ENCODE data around the gene MED13L. TPM values are rescaled to one million over a fixed set of nuclear protein-coding genes. Genes with fewer than 3 reads are reported as not detected.

The MED13L gene
- total RNA-seq, 4 donors from 2014 or later, result 126 to 194 (median 154) TPM

- H3K4me3 ChIP-seq, result no peak overlapping the region
- H3K9me3 ChIP-seq, result no peaks in the 10 kb centered on the region
- H3K27ac ChIP-seq, result no peak overlapping the region
- in situ Hi-C loops (cut with MboI; ENCODE audit: low pct_ligation_motif_present in 1 of 4, low pct_unique_long_range_greater_than_20kb in 1 of 4, low sequenced_read_pairs in 3 of 4) (no loop called here), intact Hi-C loops (cut with DNase I; ENCODE audit: low total_unique reads) (no loop called here)
- no peak for TF ChIP-seq POLR2AphosphoS5 (IDR thresholded peaks at IDR 0.05)
- TF ChIP-seq CTCF (IDR thresholded peaks at IDR 0.05), result no peak
- TF ChIP-seq EP300 (IDR thresholded peaks at IDR 0.05; ENCODE audit: low read depth), result no peak
- no peak for TF ChIP-seq POLR2A (IDR thresholded peaks at IDR 0.05)
- no peaks in the 10 kb centered on the region for H3K36me3 ChIP-seq
- H3K4me1 ChIP-seq, result peaks cover under 1 to 9% (median 4%) of the 10 kb centered on the region in 4 donors
- no peaks in the 10 kb centered on the region for H3K27me3 ChIP-seq
- 48 to 64% methylated on average over 3 to 4 of the region's 4 CpGs for WGBS, 2 donors (ENCODE audit: low coverage in 1 of 2)
- DNase-seq, result no peak
Measured at GRCh38 chr12:116293687-116294453, 16.4 kb upstream of the MED13L start.

- TF ChIP-seq CTCF (IDR thresholded peaks at IDR 0.05) (no peak), POLR2AphosphoS5 (IDR thresholded peaks at IDR 0.05) (no peak), EP300 (IDR thresholded peaks at IDR 0.05; ENCODE audit: low read depth) (no peak), POLR2A (IDR thresholded peaks at IDR 0.05) (no peak)
- WGBS, 2 donors (ENCODE audit: low coverage in 1 of 2), result 85 to 86% methylated on average over 3 of the region's 3 CpGs
- in situ Hi-C loops (cut with MboI; ENCODE audit: low pct_ligation_motif_present in 1 of 4, low pct_unique_long_range_greater_than_20kb in 1 of 4, low sequenced_read_pairs in 3 of 4), result no loop called here
Measured at GRCh38 chr12:116291218-116291617, 13.7 kb upstream of the MED13L start.

GRCh38 chr12:116288735-116289134, 11.2 kb upstream of the MED13L start:
- Histone ChIP-seq H3K4me3 (no peak overlapping the region), H3K27me3 (no peaks in the 10 kb centered on the region), H3K27ac (no peak overlapping the region), H3K9me3 (no peaks in the 10 kb centered on the region), H3K36me3 (no peaks in the 10 kb centered on the region), H3K4me1 (peaks cover 0 to under 1% (median 0%) of the 10 kb centered on the region in 4 donors)
- WGBS, 2 donors (ENCODE audit: low coverage in 1 of 2), result 91% methylated on average over 3 of the region's 3 CpGs; no CpG with 5 or more reads in 1 of the 2 donors
- intact Hi-C loops (cut with DNase I; ENCODE audit: low total_unique reads) (no loop called here), in situ Hi-C loops (cut with MboI; ENCODE audit: low pct_ligation_motif_present in 1 of 4, low pct_unique_long_range_greater_than_20kb in 1 of 4, low sequenced_read_pairs in 3 of 4) (no loop called here)
- no peak for DNase-seq
- TF ChIP-seq CTCF (IDR thresholded peaks at IDR 0.05), result no peak
- no peak for TF ChIP-seq POLR2A (IDR thresholded peaks at IDR 0.05)
- no peak for TF ChIP-seq POLR2AphosphoS5 (IDR thresholded peaks at IDR 0.05)
- no peak for TF ChIP-seq EP300 (IDR thresholded peaks at IDR 0.05; ENCODE audit: low read depth)

More at GRCh38 chr12:116291218-116291617, 13.7 kb upstream of the MED13L start:
- intact Hi-C loops (cut with DNase I; ENCODE audit: low total_unique reads), result no loop called here
- no peak for DNase-seq
- H3K27me3 ChIP-seq, result no peaks in the 10 kb centered on the region
- H3K36me3 ChIP-seq, result no peaks in the 10 kb centered on the region
- no peak overlapping the region for H3K4me3 ChIP-seq
- peaks cover 0 to 6% (median 4%) of the 10 kb centered on the region in 4 donors for H3K4me1 ChIP-seq
- H3K27ac ChIP-seq, result no peak overlapping the region
- H3K9me3 ChIP-seq, result no peaks in the 10 kb centered on the region

GRCh38 chr12:116287842-116288301, 10.4 kb upstream of the MED13L start:
- no peak for TF ChIP-seq POLR2AphosphoS5 (IDR thresholded peaks at IDR 0.05)
- no peak for TF ChIP-seq POLR2A (IDR thresholded peaks at IDR 0.05)
- DNase-seq, result no peak
- Histone ChIP-seq H3K36me3 (no peaks in the 10 kb centered on the region), H3K4me1 (no peaks in the 10 kb centered on the region), H3K27ac (no peak overlapping the region), H3K27me3 (no peaks in the 10 kb centered on the region), H3K9me3 (no peaks in the 10 kb centered on the region), H3K4me3 (no peak overlapping the region)
- 74 to 78% methylated on average over 3 of the region's 3 CpGs for WGBS, 2 donors (ENCODE audit: low coverage in 1 of 2)
- in situ Hi-C loops (cut with MboI; ENCODE audit: low pct_ligation_motif_present in 1 of 4, low pct_unique_long_range_greater_than_20kb in 1 of 4, low sequenced_read_pairs in 3 of 4), result no loop called here
- intact Hi-C loops (cut with DNase I; ENCODE audit: low total_unique reads), result no loop called here

Measured in transverse colon (tissue), 4 donors.